Upper lobe of left lung (tissue), 4 donors: ENCODE data around the gene PLXNA2.

Source experiments
- EP300 ChIP-seq, 4 donors: sonication (generic); formaldehyde crosslinking; IDR thresholded peaks; one replicate each; pipeline ENCODE4 v1.5.1; 2017; ENCODE audit warnings: antibody characterized with exemption in 4 of 4, control low read depth in 2 of 4
- POLR2A ChIP-seq, 4 donors: fragments of 450-650 bp; IDR thresholded peaks; one replicate each; pipeline ENCODE4 v1.5.1; 2016 to 2017; ENCODE audit warnings: antibody characterized with exemption in 4 of 4, mild to moderate bottlenecking in 2 of 4
- POLR2AphosphoS5 ChIP-seq, 2 donors: sonication (generic); formaldehyde crosslinking; IDR thresholded peaks; one replicate each; pipeline ENCODE4 v1.5.1; 2017; ENCODE audit warnings: antibody characterized with exemption in 2 of 2
- TF ChIP-seq, protein P1 (sequence below), 6 experiments: fragments of 450-650 bp in 4 of 6; fragments of 200-600 bp in 2 of 6; sonication (generic) in 2 of 6; IDR thresholded peaks; one replicate each; pipeline ENCODE4 v1.5.1; 2016 to 2019; ENCODE audit warnings: antibody characterized with exemption in 6 of 6

DNA sequence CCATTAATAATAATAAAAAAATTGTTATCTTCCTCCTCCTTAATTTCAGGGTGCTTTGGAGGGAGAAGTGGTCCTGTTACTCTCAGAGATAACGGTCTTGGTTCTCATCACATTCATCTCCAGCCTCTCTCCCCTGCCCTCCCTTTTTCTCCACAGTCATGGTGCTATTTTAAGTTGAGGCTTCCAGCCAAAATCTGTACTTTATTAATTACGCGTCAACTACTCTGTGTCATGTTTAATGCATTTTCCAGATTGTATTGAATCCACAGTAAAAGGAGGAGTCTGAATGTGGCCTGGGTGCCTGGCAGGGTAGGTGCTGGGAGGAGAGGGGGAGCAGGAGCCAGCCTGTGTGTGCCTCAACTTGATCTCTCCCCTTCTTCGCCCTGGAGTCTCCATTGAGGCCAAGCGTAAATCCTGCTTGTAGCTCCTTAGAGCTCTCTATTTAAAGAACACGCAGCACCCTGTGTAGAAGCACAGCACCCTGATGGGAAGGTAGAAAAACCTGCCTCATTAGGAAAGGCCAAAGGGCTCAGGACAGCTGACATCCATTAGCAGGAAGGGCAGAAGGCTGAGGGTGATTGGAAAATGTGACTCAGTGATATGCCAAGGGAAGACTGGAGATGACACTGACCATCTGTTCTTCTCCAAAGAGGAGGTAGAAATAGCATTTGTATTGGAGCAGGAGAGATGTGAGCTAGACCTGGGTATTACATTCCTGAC is 82.4 kb downstream of the PLXNA2 start:
- TF ChIP-seq, protein P1, sequence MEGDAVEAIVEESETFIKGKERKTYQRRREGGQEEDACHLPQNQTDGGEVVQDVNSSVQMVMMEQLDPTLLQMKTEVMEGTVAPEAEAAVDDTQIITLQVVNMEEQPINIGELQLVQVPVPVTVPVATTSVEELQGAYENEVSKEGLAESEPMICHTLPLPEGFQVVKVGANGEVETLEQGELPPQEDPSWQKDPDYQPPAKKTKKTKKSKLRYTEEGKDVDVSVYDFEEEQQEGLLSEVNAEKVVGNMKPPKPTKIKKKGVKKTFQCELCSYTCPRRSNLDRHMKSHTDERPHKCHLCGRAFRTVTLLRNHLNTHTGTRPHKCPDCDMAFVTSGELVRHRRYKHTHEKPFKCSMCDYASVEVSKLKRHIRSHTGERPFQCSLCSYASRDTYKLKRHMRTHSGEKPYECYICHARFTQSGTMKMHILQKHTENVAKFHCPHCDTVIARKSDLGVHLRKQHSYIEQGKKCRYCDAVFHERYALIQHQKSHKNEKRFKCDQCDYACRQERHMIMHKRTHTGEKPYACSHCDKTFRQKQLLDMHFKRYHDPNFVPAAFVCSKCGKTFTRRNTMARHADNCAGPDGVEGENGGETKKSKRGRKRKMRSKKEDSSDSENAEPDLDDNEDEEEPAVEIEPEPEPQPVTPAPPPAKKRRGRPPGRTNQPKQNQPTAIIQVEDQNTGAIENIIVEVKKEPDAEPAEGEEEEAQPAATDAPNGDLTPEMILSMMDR (IDR thresholded peaks at IDR 0.05) = no peak
- TF ChIP-seq POLR2AphosphoS5 (IDR thresholded peaks at IDR 0.05) (peak in 1 of 2 donors; percentile 18), POLR2A (IDR thresholded peaks at IDR 0.05) (no peak), EP300 (IDR thresholded peaks at IDR 0.05) (no peak)
